Neural cell (in vitro differentiated cells): Measurements from ENCODE around the gene NAMPT.

Experiments used
- EP300 ChIP-seq: fragments of 450-650 bp; conservative IDR thresholded peaks from 2 replicates; pipeline ENCODE4 v1.6.1; 2014; ENCODE audit warnings: antibody characterized with exemption, mild to moderate bottlenecking, moderate library complexity; ENCODE audit not compliant: poor library complexity, severe bottlenecking
- EZH2 ChIP-seq: fragments of 200-600, 300-800 bp; shearing (Covaris generic), sonication (generic); IDR thresholded peaks from 2 replicates; pipeline ENCODE4 v1.6.1; 2014; ENCODE audit warnings: antibody characterized with exemption, low read length, borderline replicate concordance, mild to moderate bottlenecking; ENCODE audit not compliant: insufficient read depth, poor library complexity, severe bottlenecking
- MXI1 ChIP-seq: fragments of 450-650 bp; conservative IDR thresholded peaks from 2 replicates; pipeline ENCODE4 v1.6.1; 2014; ENCODE audit warnings: antibody characterized with exemption, mild to moderate bottlenecking; ENCODE audit not compliant: poor library complexity, severe bottlenecking
- POLR2AphosphoS5 ChIP-seq: IDR thresholded peaks from 2 replicates; pipeline ENCODE4 v1.6.1; 2012
- RAD21 ChIP-seq: fragments of 450-650 bp; conservative IDR thresholded peaks from 2 replicates; pipeline ENCODE4 v1.6.1; 2014; ENCODE audit warnings: antibody characterized with exemption, mild to moderate bottlenecking, moderate library complexity
- TF ChIP-seq, protein P1 (sequence below): fragments of 450-650 bp; IDR thresholded peaks from 2 replicates; pipeline ENCODE4 v1.5.1; 2014; ENCODE audit warnings: antibody characterized with exemption, mild to moderate bottlenecking, moderate library complexity; ENCODE audit not compliant: poor library complexity, severe bottlenecking
- TF ChIP-seq, protein P2 (sequence below): IDR thresholded peaks from 2 replicates; pipeline ENCODE4 v1.6.1; 2012; ENCODE audit warnings: borderline replicate concordance

DNA sequence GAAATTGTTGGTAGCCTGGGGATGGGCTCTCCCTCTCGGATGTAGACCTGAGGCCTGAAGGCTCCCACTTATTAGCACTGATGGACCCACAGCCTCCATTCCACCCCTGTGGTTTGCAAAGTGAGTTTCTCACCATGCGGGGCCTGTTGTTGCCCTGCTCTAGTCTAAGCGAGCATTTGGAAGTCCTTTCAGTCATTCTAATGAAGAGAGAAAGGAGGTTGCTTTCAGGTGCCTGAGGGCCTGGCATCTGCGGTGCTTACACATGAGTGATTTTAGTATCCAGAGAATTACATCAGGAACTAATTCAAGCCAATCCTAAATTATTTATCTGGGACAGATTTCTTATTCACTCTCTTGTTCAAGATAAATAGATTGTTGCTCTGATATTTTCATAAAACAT, 61.6 kb downstream of the NAMPT start:
- TF ChIP-seq POLR2AphosphoS5 (no peak), EZH2 (no peak), MXI1 (no peak), RAD21 (no peak), EP300 (no peak)
- TF ChIP-seq, protein P1, sequence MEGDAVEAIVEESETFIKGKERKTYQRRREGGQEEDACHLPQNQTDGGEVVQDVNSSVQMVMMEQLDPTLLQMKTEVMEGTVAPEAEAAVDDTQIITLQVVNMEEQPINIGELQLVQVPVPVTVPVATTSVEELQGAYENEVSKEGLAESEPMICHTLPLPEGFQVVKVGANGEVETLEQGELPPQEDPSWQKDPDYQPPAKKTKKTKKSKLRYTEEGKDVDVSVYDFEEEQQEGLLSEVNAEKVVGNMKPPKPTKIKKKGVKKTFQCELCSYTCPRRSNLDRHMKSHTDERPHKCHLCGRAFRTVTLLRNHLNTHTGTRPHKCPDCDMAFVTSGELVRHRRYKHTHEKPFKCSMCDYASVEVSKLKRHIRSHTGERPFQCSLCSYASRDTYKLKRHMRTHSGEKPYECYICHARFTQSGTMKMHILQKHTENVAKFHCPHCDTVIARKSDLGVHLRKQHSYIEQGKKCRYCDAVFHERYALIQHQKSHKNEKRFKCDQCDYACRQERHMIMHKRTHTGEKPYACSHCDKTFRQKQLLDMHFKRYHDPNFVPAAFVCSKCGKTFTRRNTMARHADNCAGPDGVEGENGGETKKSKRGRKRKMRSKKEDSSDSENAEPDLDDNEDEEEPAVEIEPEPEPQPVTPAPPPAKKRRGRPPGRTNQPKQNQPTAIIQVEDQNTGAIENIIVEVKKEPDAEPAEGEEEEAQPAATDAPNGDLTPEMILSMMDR: no peak
- TF ChIP-seq, protein P2, sequence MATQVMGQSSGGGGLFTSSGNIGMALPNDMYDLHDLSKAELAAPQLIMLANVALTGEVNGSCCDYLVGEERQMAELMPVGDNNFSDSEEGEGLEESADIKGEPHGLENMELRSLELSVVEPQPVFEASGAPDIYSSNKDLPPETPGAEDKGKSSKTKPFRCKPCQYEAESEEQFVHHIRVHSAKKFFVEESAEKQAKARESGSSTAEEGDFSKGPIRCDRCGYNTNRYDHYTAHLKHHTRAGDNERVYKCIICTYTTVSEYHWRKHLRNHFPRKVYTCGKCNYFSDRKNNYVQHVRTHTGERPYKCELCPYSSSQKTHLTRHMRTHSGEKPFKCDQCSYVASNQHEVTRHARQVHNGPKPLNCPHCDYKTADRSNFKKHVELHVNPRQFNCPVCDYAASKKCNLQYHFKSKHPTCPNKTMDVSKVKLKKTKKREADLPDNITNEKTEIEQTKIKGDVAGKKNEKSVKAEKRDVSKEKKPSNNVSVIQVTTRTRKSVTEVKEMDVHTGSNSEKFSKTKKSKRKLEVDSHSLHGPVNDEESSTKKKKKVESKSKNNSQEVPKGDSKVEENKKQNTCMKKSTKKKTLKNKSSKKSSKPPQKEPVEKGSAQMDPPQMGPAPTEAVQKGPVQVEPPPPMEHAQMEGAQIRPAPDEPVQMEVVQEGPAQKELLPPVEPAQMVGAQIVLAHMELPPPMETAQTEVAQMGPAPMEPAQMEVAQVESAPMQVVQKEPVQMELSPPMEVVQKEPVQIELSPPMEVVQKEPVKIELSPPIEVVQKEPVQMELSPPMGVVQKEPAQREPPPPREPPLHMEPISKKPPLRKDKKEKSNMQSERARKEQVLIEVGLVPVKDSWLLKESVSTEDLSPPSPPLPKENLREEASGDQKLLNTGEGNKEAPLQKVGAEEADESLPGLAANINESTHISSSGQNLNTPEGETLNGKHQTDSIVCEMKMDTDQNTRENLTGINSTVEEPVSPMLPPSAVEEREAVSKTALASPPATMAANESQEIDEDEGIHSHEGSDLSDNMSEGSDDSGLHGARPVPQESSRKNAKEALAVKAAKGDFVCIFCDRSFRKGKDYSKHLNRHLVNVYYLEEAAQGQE: no peak
